Erythroblast (primary cell): ENCODE results near the gene FNBP1.

ENCODE experiments used
- GATA1 ChIP-seq: IDR thresholded peaks from 2 replicates; pipeline ENCODE4 v1.6.1; 2011; ENCODE audit warnings: low read depth, mild to moderate bottlenecking, control low read depth, low read length, moderate library complexity
- POLR2A ChIP-seq: IDR thresholded peaks from 2 replicates; pipeline ENCODE4 v1.6.1; 2011; ENCODE audit warnings: mild to moderate bottlenecking, low read length

- no peak for TF ChIP-seq POLR2A
- no peak for TF ChIP-seq GATA1
Observed at GRCh38 chr9:129876815-129877214, 166.2 kb downstream of the FNBP1 start.
